H1 (cell line): Measurements from ENCODE around the gene CAT. TPM values are rescaled to one million over a fixed set of nuclear protein-coding genes. Genes with fewer than 3 reads are reported as not detected.

Experiments used
- FOSL1 ChIP-seq: IDR thresholded peaks from 2 replicates; pipeline ENCODE4 v1.6.1; 2011; ENCODE audit warnings: mild to moderate bottlenecking, low read depth, low read length, moderate library complexity; ENCODE audit not compliant: insufficient read depth
- polyA plus RNA-seq, 7 experiments: library from polyadenylated mRNA; depleted of rRNA in 3 of 7; stranded (reverse) in 5 of 7; unstranded in 2 of 7; fragments of >200 nt in 5 of 7; fragments of 200-250 nt in 2 of 7; gene quantifications; 1 replicate in 5 of 7; 2 replicates in 1 of 7; 4 replicates in 1 of 7; pipeline versions ENCODE4 v1.2.1 to v1.2.3, GENCODE V29; 2011 to 2013; ENCODE audit warnings: missing spikeins in 2 of 7, mixed read lengths in 2 of 7
- total RNA-seq: library from RNA; stranded (reverse); fragmentation: NEBNext Ultra II Directional; extraction: Animal tissue kit (Norgen Biotek cat#: 25700); gene quantifications from 2 replicates; pipeline ENCODE4 v1.2.1, GENCODE V29; 2021

CAT gene
- total and polyA plus RNA-seq, 2 of the 8 experiments (the other 6 are each of a cell fraction or from before 2014, with no cell fraction given), result 9.6 to 15.0 TPM

- TF ChIP-seq FOSL1, result no peak
These were observed 1.3 kb upstream of the CAT start (continued) for GRCh38 chr11:34437224-34438125.
